Vagina (tissue), 2 donors: ENCODE measurements around the gene KRT7. TPM values are rescaled to one million over a fixed set of nuclear protein-coding genes. Genes with fewer than 3 reads are reported as not detected.

Experiments
- DNase-seq, 2 donors: peaks; one replicate each; pipeline ENCODE4 v3.0.0-alpha.2; 2017; ENCODE audit errors: extremely low spot score in 2 of 2
- H3K27ac ChIP-seq: fragments of 200-600 bp; sonication (generic); one replicate; pipeline ENCODE4 v1.5.1; 2019
- H3K27me3 ChIP-seq: fragments of 200-600 bp; sonication (generic); one replicate; pipeline ENCODE4 v1.5.1; 2019
- H3K36me3 ChIP-seq, 2 donors: fragments of 200-600 bp; sonication (generic); one replicate each; pipeline ENCODE4 v1.5.1; 2017 to 2019
- H3K4me1 ChIP-seq: fragments of 200-600 bp; sonication (generic); one replicate; pipeline ENCODE4 v1.5.1; 2019
- H3K4me3 ChIP-seq, 2 donors: fragments of 200-600 bp; sonication (generic); 1 replicate in 1 of 2; 2 replicates in 1 of 2; pipeline ENCODE4 v1.5.1; 2016 to 2019
- H3K9me3 ChIP-seq: fragments of 200-600 bp; sonication (generic); one replicate; pipeline ENCODE4 v1.5.1; 2019
- POLR2A ChIP-seq, 2 donors: fragments of 450-650 bp; IDR thresholded peaks; one replicate each; pipeline ENCODE4 v1.6.1; 2017; ENCODE audit warnings: antibody characterized with exemption in 2 of 2, mild to moderate bottlenecking in 2 of 2, moderate library complexity in 2 of 2
- POLR2AphosphoS5 ChIP-seq, 2 donors: sonication (generic); formaldehyde crosslinking; IDR thresholded peaks; one replicate each; pipeline ENCODE4 v1.9.0; 2017; ENCODE audit warnings: antibody characterized with exemption in 2 of 2, mild to moderate bottlenecking in 2 of 2, low read depth in 1 of 2; ENCODE audit not compliant: insufficient read depth in 1 of 2
- intact Hi-C: fragments of 100-400 bp; cut with DNase I; formaldehyde crosslinking; loops from one replicate; pipeline ENCODE4 v1.15.1; 2023
- total RNA-seq: library from RNA; depleted of rRNA; stranded (reverse); fragments of >200 nt; gene quantifications from one replicate; pipeline ENCODE4 v1.2.3, GENCODE V29; 2016
- TF ChIP-seq, protein P1 (sequence below), 3 experiments: fragments of 450-650 bp in 2 of 3; fragments of 200-600 bp in 1 of 3; sonication (generic) in 1 of 3; IDR thresholded peaks; one replicate each; pipeline ENCODE4 v1.5.1; 2017 to 2019; ENCODE audit warnings: antibody characterized with exemption in 3 of 3, mild to moderate bottlenecking in 2 of 3, moderate library complexity in 2 of 3

The KRT7 gene
- total RNA-seq, 1 donor from 2014 or later: 7.6 TPM

- Histone ChIP-seq H3K36me3 (no peaks in the 10 kb centered on the region), H3K4me1 (peaks cover 10% of the 10 kb centered on the region)
Observed at GRCh38 chr12:52259657-52260243, 26.7 kb downstream of the KRT7 start.

DNA sequence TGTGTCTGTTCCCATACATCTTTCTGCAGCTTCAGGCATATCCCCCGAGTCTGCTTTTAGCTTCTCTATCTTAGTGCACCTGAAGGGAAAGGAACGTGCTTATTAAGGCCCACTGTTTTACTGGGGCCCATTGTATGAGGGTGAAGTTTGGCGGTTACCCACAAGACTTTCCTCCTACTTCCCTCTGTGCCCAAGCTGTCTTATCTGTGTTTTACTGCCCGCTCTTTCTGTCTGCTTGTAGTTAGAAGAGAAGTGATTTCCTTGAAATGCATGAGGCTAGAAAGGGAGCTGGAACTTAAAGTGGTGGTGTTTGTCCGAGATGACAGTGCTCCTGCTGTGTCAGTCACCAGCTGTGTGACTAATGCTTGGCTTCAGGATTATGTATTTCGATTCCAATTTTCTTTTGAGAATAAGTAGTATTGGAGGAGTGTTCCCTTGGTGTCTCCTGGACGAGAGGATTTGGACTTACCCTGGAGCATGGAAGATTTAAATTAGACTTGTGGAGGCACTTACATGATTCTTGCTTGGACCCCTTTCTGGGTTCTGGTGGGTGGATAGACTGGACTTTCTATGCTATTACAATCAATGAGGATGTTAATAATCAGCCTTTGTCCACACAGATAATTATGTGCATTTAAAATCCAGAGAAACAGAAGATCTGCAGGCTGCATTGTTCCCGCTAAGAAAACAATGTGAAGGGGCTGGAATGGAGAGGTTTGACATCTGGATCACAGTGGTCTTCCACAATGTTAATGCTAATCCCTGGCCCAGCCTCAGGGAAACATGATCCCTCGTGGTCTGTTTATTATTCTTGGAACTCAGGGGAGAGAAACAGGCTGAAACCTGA lies 27.5 kb downstream of the KRT7 start:
- H3K27me3 ChIP-seq: no peaks in the 10 kb centered on the region
- DNase-seq: no peak

More at GRCh38 chr12:52259657-52260243, 26.7 kb downstream of the KRT7 start:
- Histone ChIP-seq H3K4me3 (no peak overlapping the region), H3K9me3 (no peaks in the 10 kb centered on the region), H3K27ac (no peak overlapping the region), H3K27me3 (no peaks in the 10 kb centered on the region)
- TF ChIP-seq, protein P1, sequence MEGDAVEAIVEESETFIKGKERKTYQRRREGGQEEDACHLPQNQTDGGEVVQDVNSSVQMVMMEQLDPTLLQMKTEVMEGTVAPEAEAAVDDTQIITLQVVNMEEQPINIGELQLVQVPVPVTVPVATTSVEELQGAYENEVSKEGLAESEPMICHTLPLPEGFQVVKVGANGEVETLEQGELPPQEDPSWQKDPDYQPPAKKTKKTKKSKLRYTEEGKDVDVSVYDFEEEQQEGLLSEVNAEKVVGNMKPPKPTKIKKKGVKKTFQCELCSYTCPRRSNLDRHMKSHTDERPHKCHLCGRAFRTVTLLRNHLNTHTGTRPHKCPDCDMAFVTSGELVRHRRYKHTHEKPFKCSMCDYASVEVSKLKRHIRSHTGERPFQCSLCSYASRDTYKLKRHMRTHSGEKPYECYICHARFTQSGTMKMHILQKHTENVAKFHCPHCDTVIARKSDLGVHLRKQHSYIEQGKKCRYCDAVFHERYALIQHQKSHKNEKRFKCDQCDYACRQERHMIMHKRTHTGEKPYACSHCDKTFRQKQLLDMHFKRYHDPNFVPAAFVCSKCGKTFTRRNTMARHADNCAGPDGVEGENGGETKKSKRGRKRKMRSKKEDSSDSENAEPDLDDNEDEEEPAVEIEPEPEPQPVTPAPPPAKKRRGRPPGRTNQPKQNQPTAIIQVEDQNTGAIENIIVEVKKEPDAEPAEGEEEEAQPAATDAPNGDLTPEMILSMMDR (IDR thresholded peaks at IDR 0.05): no peak
- TF ChIP-seq POLR2AphosphoS5 (IDR thresholded peaks at IDR 0.05; ENCODE audit: insufficient read depth in 1 of 2, low read depth in 1 of 2) (no peak), POLR2A (IDR thresholded peaks at IDR 0.05) (no peak)
- intact Hi-C loops: no loop called here
- DNase-seq: no peak

DNA sequence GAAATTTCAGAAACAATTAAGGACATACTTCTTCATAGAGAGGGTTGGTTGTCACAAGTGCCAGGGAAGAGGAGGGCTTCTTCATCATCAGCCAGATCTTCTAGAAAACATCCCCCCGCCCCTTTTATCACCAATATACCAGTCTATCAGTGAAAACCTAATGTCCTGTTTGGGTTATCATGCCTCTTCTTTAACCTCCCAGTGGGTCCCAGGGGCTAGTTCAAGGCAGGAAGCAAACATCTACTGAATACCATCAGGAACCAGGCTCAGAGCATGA lies 28.1 kb downstream of the KRT7 start:
- intact Hi-C loops: no loop called here
- H3K27me3 ChIP-seq: no peaks in the 10 kb centered on the region
- no peaks in the 10 kb centered on the region for H3K9me3 ChIP-seq
- H3K4me1 ChIP-seq: peaks cover 10% of the 10 kb centered on the region
- H3K4me3 ChIP-seq: no peak overlapping the region
- no peak overlapping the region for H3K27ac ChIP-seq
- DNase-seq: no peak
- TF ChIP-seq, protein P1 (IDR thresholded peaks at IDR 0.05): no peak
- TF ChIP-seq POLR2AphosphoS5 (IDR thresholded peaks at IDR 0.05; ENCODE audit: insufficient read depth in 1 of 2, low read depth in 1 of 2) (no peak), POLR2A (IDR thresholded peaks at IDR 0.05) (no peak)
- H3K36me3 ChIP-seq: no peaks in the 10 kb centered on the region

More for the DNA sequence above, 27.5 kb downstream of the KRT7 start:
- Histone ChIP-seq H3K4me1 (peaks cover 10% of the 10 kb centered on the region), H3K27ac (no peak overlapping the region), H3K36me3 (no peaks in the 10 kb centered on the region), H3K4me3 (no peak overlapping the region), H3K9me3 (no peaks in the 10 kb centered on the region)
- intact Hi-C loops: no loop called here
- TF ChIP-seq POLR2A (IDR thresholded peaks at IDR 0.05) (no peak), POLR2AphosphoS5 (IDR thresholded peaks at IDR 0.05; ENCODE audit: insufficient read depth in 1 of 2, low read depth in 1 of 2) (no peak)
- TF ChIP-seq, protein P1 (IDR thresholded peaks at IDR 0.05): no peak

DNA sequence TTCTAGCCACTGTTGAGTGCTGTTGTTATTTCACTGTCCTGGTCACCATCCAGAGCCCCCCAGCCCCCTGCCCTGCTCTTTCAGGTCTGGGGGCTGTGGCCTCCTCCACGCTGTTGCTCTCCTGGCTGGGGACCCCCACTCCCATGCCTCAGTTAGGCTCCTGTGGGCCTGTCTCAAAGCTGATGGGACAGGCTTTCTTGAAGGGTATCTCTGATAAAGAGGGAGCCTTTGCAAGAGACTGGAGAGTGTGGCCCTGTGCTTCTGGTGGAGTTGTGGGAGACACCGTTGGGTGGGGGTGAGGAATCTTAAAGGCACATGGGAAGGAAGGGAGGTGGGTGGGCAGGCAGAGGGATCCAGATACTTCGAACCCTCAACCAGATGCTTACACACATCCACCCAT lies 29.2 kb downstream of the KRT7 start:
- Histone ChIP-seq H3K9me3 (no peaks in the 10 kb centered on the region), H3K27me3 (no peaks in the 10 kb centered on the region), H3K36me3 (no peaks in the 10 kb centered on the region), H3K4me3 (no peak overlapping the region), H3K4me1 (peaks cover 10% of the 10 kb centered on the region), H3K27ac (no peak overlapping the region)
- intact Hi-C loops: no loop called here
- TF ChIP-seq POLR2A (IDR thresholded peaks at IDR 0.05) (no peak), POLR2AphosphoS5 (IDR thresholded peaks at IDR 0.05; ENCODE audit: insufficient read depth in 1 of 2, low read depth in 1 of 2) (no peak)
- TF ChIP-seq, protein P1 (IDR thresholded peaks at IDR 0.05): no peak
- no peak for DNase-seq
